HCT116 (cell line): Measurements from ENCODE around the gene ERC1. TPM values are rescaled to one million over a fixed set of nuclear protein-coding genes. Genes with fewer than 3 reads are reported as not detected.

ENCODE experiments used
- ELF1 ChIP-seq: IDR thresholded peaks from 2 replicates; pipeline ENCODE4 v1.6.1; 2012; ENCODE audit warnings: low read depth, borderline replicate concordance
- FOSL1 ChIP-seq: IDR thresholded peaks from 2 replicates; pipeline ENCODE4 v1.6.1; 2012; ENCODE audit warnings: low read depth
- MAX ChIP-seq: IDR thresholded peaks from 2 replicates; pipeline ENCODE4 v1.6.1; 2012
- POLR2AphosphoS5 ChIP-seq: IDR thresholded peaks from 2 replicates; pipeline ENCODE4 v1.6.1; 2011; ENCODE audit warnings: mild to moderate bottlenecking, low read depth, low read length, moderate library complexity
- REST ChIP-seq: IDR thresholded peaks from 2 replicates; pipeline ENCODE4 v1.6.1; 2012; ENCODE audit warnings: low read depth
- SIN3A ChIP-seq: IDR thresholded peaks from 2 replicates; pipeline ENCODE4 v1.6.1; 2012; ENCODE audit warnings: low read depth
- SRF ChIP-seq: IDR thresholded peaks from 2 replicates; pipeline ENCODE4 v1.6.1; 2012; ENCODE audit warnings: low read depth
- ZBTB33 ChIP-seq: IDR thresholded peaks from 2 replicates; pipeline ENCODE4 v1.6.1; 2011; ENCODE audit warnings: mild to moderate bottlenecking, low read length, moderate library complexity; ENCODE audit not compliant: insufficient replicate concordance; ENCODE audit errors: extremely low read depth
- ZFX ChIP-seq: fragments of 450-650 bp; IDR thresholded peaks from 2 replicates; pipeline ENCODE4 v1.6.1; 2017
- total RNA-seq: library from RNA; stranded (reverse); gene quantifications from one replicate; pipeline ENCODE4 v1.2.1, GENCODE V29; 2021; ENCODE audit not compliant: unreplicated experiment

The ERC1 gene
- total RNA-seq, 1 experiment from 2014 or later, result 41.9 TPM

- TF ChIP-seq MAX (no peak), ZBTB33 (no peak), FOSL1 (no peak), SIN3A (no peak), SRF (no peak), ELF1 (no peak), REST (no peak), POLR2AphosphoS5 (no peak), ZFX (no peak)
- TF ChIP-seq, all 23 proteins: peak for 0
These were observed 116.6 kb downstream of the ERC1 start (continued) for GRCh38 chr12:1107669-1108068.
